SKM-1 (cell line): ENCODE data around the gene GSTK1.
A peak's percentile ranks its signal among the peaks of the same experiment; 100 is the strongest.
"Not testable (repeated sequence)": the region's sequence is repeated elsewhere in the genome, so short reads cannot be mapped to it uniquely, and the experiment has no call there.

Experiments
- DNase-seq: peaks from one replicate; lab custom pipeline; 2025; ENCODE audit not compliant: unreplicated experiment; lab: John Stamatoyannopoulos, UW

Gene GSTK1

GRCh38 chr7:143265017-143265693, 1.9 kb downstream of the GSTK1 start:
- no peak for DNase-seq

- DNase-seq: no peak
Measured at GRCh38 chr7:143269251-143269650, 6.0 kb downstream of the GSTK1 start.

- no peak for DNase-seq
Measured at GRCh38 chr7:143271240-143271639, 8.0 kb downstream of the GSTK1 start.

- no peak for DNase-seq
Measured at GRCh38 chr7:143272871-143273270, 9.6 kb downstream of the GSTK1 start.

- DNase-seq: no peak
Measured at GRCh38 chr7:143279186-143280098, 16.2 kb downstream of the GSTK1 start.

GRCh38 chr7:143280160-143280559, 16.9 kb downstream of the GSTK1 start:
- no peak for DNase-seq

GRCh38 chr7:143280566-143280965, 17.3 kb downstream of the GSTK1 start:
- no peak for DNase-seq

GRCh38 chr7:143281529-143281928, 18.3 kb downstream of the GSTK1 start:
- DNase-seq: no peak

GRCh38 chr7:143282124-143282523, 18.9 kb downstream of the GSTK1 start:
- DNase-seq: no peak

- DNase-seq: no peak
Measured at GRCh38 chr7:143283381-143283780, 20.1 kb downstream of the GSTK1 start.

GRCh38 chr7:143284591-143285469, 21.6 kb downstream of the GSTK1 start, which contains the start of gene TMEM139:
TSS of gene TMEM139 (plus strand) at chr7:143284958. CDS start at chr7:143285958, 1,000 bp downstream.
- DNase-seq: no peak

GRCh38 chr7:143285470-143285778, 22.2 kb downstream of the GSTK1 start:
- DNase-seq: no peak

- no peak for DNase-seq
Measured at GRCh38 chr7:143285806-143286521, 22.7 kb downstream of the GSTK1 start.

GRCh38 chr7:143286522-143286890, 23.3 kb downstream of the GSTK1 start:
- DNase-seq: no peak

- no peak for DNase-seq
Measured at GRCh38 chr7:143287339-143287934, 24.2 kb downstream of the GSTK1 start.

GRCh38 chr7:143287935-143288826, 24.9 kb downstream of the GSTK1 start, which contains the start of gene CASP2:
TSS of gene CASP2 (plus strand) at chr7:143288351. CDS start at chr7:143288456, 105 bp downstream.
- DNase-seq: peak; percentile 94

- DNase-seq: no peak
Measured at GRCh38 chr7:143288836-143289235, 25.6 kb downstream of the GSTK1 start.

GRCh38 chr7:143289421-143289820, 26.2 kb downstream of the GSTK1 start:
- DNase-seq: peak; percentile 13

GRCh38 chr7:143289888-143290287, 26.6 kb downstream of the GSTK1 start:
- not testable (repeated sequence) for DNase-seq
